Activated CD4-positive, alpha-beta T cell treated with anti-CD3 and anti-CD28 coated beads, Interleukin-2, amount 10 ng/mL, durations not matched to agents 24 days and 14 days (primary cell): Measurements from ENCODE around the gene SIRT2. TPM values are rescaled to one million over a fixed set of nuclear protein-coding genes. Genes with fewer than 3 reads are reported as not detected.

ENCODE experiments used
- DNase-seq: peaks from one replicate; pipeline ENCODE4 v3.0.0; 2022
- H3K27ac Mint-ChIP-seq: one replicate; pipeline ENCODE4 v1.8.0; 2022; ENCODE audit warnings: mild to moderate bottlenecking, mixed read lengths
- H3K27me3 Mint-ChIP-seq: one replicate; pipeline ENCODE4 v1.8.0; 2022; ENCODE audit warnings: mixed read lengths
- H3K36me3 Mint-ChIP-seq: one replicate; pipeline ENCODE4 v1.8.0; 2022; ENCODE audit warnings: low read depth, mild to moderate bottlenecking, mixed read lengths
- H3K4me1 Mint-ChIP-seq: one replicate; pipeline ENCODE4 v1.8.0; 2021; ENCODE audit warnings: mixed read lengths
- H3K4me3 Mint-ChIP-seq: one replicate; pipeline ENCODE4 v1.8.0; 2022; ENCODE audit warnings: mild to moderate bottlenecking, moderate library complexity, mixed read lengths
- H3K9me3 Mint-ChIP-seq: one replicate; pipeline ENCODE4 v1.8.0; 2021; ENCODE audit warnings: mixed read lengths
- intact Hi-C: fragments of 100-400 bp; cut with micrococcal nuclease; formaldehyde crosslinking; loops from one replicate; pipeline ENCODE4 v1.15.1; 2023
- total RNA-seq: library from RNA; stranded (reverse); gene quantifications from 2 replicates; pipeline ENCODE4 v1.2.3, GENCODE V29; 2022

SIRT2 gene
- total RNA-seq, 1 donor from 2014 or later = 30.1 TPM

GRCh38 chr19:38845374-38846024, 53.9 kb downstream of the SIRT2 start:
- Mint-ChIP-seq H3K9me3 (no peaks in the 10 kb centered on the region), H3K4me3 (peak overlapping the region; percentile 50), H3K4me1 (peaks cover 57% of the 10 kb centered on the region), H3K36me3 (peaks cover 82% of the 10 kb centered on the region), H3K27ac (peak overlapping the region; percentile 82), H3K27me3 (no peaks in the 10 kb centered on the region)
- intact Hi-C loops = no loop called here
- DNase-seq = peak; percentile 57

- H3K4me1 Mint-ChIP-seq = peaks cover 62% of the 10 kb centered on the region
- no peak for DNase-seq
- H3K9me3 Mint-ChIP-seq = no peaks in the 10 kb centered on the region
- peaks cover 93% of the 10 kb centered on the region for H3K36me3 Mint-ChIP-seq
- H3K27me3 Mint-ChIP-seq = no peaks in the 10 kb centered on the region
- H3K27ac Mint-ChIP-seq = peak overlapping the region; percentile 95
- intact Hi-C loops = no loop called here
- H3K4me3 Mint-ChIP-seq = peak overlapping the region; percentile 82
These were observed 55.2 kb downstream of the SIRT2 start for GRCh38 chr19:38844093-38844686.

- no peaks in the 10 kb centered on the region for H3K27me3 Mint-ChIP-seq
- no peak for DNase-seq
- peak overlapping the region; percentile 95 for H3K27ac Mint-ChIP-seq
- no peaks in the 10 kb centered on the region for H3K9me3 Mint-ChIP-seq
- H3K4me3 Mint-ChIP-seq = peak overlapping the region; percentile 82
- H3K4me1 Mint-ChIP-seq = peaks cover 64% of the 10 kb centered on the region
- peaks cover 93% of the 10 kb centered on the region for H3K36me3 Mint-ChIP-seq
- intact Hi-C loops = no loop called here
These were observed 56.2 kb downstream of the SIRT2 start for GRCh38 chr19:38843175-38843758.

GRCh38 chr19:38842439-38843174, 56.8 kb downstream of the SIRT2 start:
- intact Hi-C loops = loop anchor here (1.0 kb wide), 1 partner anchor 11 kb away; the partner anchor contains the start of gene ECH1
- DNase-seq = peak; percentile 91
- Mint-ChIP-seq H3K4me3 (peak overlapping the region; percentile 82), H3K4me1 (peaks cover 60% of the 10 kb centered on the region), H3K27ac (peak overlapping the region; percentile 95), H3K9me3 (no peaks in the 10 kb centered on the region), H3K27me3 (no peaks in the 10 kb centered on the region), H3K36me3 (peaks cover 91% of the 10 kb centered on the region)

GRCh38 chr19:38841787-38842438, 57.5 kb downstream of the SIRT2 start:
- H3K27me3 Mint-ChIP-seq = no peaks in the 10 kb centered on the region
- intact Hi-C loops = loop anchor here (1.0 kb wide), 1 partner anchor 11 kb away; the partner anchor contains the start of gene ECH1
- peak overlapping the region; percentile 95 for H3K27ac Mint-ChIP-seq
- peaks cover 60% of the 10 kb centered on the region for H3K4me1 Mint-ChIP-seq
- H3K36me3 Mint-ChIP-seq = peaks cover 90% of the 10 kb centered on the region
- H3K4me3 Mint-ChIP-seq = peak overlapping the region; percentile 82
- DNase-seq = peak; percentile 84
- H3K9me3 Mint-ChIP-seq = no peaks in the 10 kb centered on the region

DNA sequence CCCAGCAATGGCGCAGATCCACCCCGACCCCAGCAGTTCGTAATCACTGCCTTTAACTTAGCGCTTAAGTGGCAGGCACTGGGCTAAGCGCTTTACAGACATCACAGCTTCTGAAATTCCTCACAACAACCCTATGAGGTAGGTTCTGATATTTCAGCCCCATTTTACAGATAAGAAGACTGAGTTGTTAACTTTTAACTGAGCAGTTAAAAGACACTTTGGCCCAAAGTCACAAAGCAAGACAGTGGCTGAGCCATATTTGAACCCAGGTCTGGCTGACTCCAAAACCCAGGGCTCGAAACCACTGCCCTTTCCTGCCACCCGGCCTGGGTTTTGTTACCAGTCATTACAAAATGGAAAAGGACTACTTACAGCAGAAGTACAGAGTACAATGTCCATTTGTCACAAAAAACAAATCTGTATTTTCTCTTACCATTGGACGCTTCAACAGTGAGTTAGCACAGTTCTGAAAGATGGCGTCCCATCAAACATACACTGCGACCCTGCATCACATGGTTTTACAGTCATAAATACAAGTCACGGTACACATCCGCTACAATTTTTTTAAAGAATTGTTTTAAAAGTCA, 58.1 kb downstream of the SIRT2 start:
- intact Hi-C loops = no loop called here
- H3K4me1 Mint-ChIP-seq = peaks cover 58% of the 10 kb centered on the region
- H3K27ac Mint-ChIP-seq = peak overlapping the region; percentile 74
- H3K36me3 Mint-ChIP-seq = peaks cover 92% of the 10 kb centered on the region
- no peaks in the 10 kb centered on the region for H3K27me3 Mint-ChIP-seq
- DNase-seq = no peak
- H3K4me3 Mint-ChIP-seq = peak overlapping the region; percentile 82
- no peaks in the 10 kb centered on the region for H3K9me3 Mint-ChIP-seq

DNA sequence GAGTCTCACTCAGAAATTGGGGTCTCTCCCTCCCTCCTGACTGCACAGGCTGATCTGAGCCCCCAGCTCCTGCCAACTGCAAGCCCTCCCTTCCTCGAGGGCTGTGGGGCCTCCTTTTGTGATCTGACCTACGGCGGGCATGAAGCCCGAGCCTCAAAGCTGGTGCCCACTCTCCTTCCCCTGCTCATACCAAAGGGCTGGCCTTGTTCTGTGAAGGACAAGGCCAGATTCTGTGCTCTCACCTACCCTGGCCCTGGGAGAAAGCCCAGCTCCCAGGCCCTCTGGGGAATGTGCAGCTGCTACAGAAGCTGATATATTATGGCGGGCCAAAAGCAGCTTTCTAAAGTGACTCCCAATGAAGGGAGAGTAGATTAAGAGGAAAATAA, 58.8 kb downstream of the SIRT2 start:
- H3K27ac Mint-ChIP-seq = peak overlapping the region; percentile 74
- DNase-seq = no peak
- H3K4me3 Mint-ChIP-seq = peak overlapping the region; percentile 82
- intact Hi-C loops = no loop called here
- no peaks in the 10 kb centered on the region for H3K9me3 Mint-ChIP-seq
- H3K36me3 Mint-ChIP-seq = peaks cover 92% of the 10 kb centered on the region
- no peaks in the 10 kb centered on the region for H3K27me3 Mint-ChIP-seq
- peaks cover 56% of the 10 kb centered on the region for H3K4me1 Mint-ChIP-seq

DNA sequence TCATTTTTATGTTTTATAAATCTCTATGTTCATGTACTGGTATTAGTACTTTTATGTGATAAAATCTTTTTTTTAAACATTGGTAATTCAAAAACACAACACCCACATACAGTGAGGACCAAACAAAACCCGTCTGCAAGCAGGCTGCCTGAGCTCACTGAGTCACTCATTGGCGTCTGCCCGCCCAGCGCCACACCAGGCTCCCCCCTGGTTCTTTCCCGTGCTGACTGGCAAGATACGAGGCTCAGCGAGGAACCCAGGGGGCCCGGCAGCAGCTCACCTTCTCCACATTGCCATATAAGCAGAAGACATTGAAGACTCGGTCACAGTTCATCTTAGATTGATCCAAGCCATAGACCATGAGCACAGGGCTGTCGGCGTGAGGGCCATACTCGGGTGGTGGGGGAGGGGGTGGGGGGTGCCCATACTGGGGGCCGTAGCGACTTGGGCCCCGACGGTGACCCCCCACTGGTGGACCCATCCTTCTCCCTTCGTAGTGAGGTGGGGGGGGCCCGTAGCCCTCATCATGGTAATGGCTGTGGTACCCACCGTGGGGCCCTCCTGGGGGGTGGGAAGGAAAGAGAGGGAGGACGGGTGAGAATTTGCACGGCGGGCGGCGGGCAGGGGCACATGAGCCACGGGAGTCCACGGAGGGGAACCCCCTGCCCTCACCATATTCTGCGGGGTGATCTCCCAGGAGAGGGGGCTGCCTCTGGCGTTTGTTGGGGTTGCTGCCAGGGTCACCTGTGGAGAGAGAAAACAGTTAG, 59.4 kb downstream of the SIRT2 start:
- no peaks in the 10 kb centered on the region for H3K27me3 Mint-ChIP-seq
- DNase-seq = no peak
- peak overlapping the region; percentile 52 for H3K4me3 Mint-ChIP-seq
- intact Hi-C loops = no loop called here
- peak overlapping the region; percentile 77 for H3K27ac Mint-ChIP-seq
- peaks cover 53% of the 10 kb centered on the region for H3K4me1 Mint-ChIP-seq
- no peaks in the 10 kb centered on the region for H3K9me3 Mint-ChIP-seq
- peaks cover 91% of the 10 kb centered on the region for H3K36me3 Mint-ChIP-seq

GRCh38 chr19:38838986-38839761, 60.2 kb downstream of the SIRT2 start:
- Mint-ChIP-seq H3K4me1 (peaks cover 48% of the 10 kb centered on the region), H3K36me3 (peaks cover 84% of the 10 kb centered on the region), H3K9me3 (no peaks in the 10 kb centered on the region), H3K27me3 (no peaks in the 10 kb centered on the region), H3K4me3 (peak overlapping the region; percentile 16), H3K27ac (peak overlapping the region; percentile 85)
- no peak for DNase-seq
- intact Hi-C loops = no loop called here

DNA sequence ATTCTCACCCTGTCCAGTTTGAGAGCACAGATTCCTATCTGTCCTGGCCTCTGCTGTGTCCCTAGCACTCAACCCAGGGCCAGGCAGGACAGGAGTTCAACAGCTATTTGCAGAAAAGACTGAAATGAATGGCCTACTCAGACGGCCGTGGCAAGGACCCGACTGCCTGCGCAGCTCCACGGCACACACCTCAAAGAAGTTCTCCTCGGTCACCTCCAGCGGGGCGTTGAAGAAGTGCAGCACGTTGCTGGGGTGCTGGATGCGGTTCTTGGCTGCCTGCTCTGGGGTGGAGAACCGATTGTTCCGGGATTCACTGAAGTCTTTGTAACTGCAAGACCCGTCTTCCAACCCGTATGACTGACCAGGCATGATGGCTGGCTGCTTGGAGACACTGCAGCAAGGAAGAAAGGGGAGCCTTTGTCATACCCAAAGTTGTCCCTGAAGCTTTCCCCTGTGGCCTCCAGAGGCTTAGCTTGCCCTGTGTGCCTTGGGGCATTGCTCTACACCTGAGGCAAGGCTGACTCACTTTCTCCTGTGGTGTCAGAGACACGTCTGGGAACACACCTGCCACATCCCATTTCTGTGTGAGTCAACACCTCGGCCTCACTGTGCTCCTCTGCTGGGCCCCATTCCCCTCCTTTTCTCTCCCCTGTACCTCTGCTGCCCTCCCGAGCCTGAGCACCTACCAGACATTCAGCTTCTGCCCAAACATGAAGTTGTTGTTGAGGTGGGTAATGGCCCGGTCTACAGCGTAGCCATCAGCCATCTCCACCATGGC, 61.0 kb downstream of the SIRT2 start:
- no peaks in the 10 kb centered on the region for H3K9me3 Mint-ChIP-seq
- intact Hi-C loops = no loop called here
- peaks cover 77% of the 10 kb centered on the region for H3K36me3 Mint-ChIP-seq
- peak overlapping the region; percentile 85 for H3K27ac Mint-ChIP-seq
- no peaks in the 10 kb centered on the region for H3K27me3 Mint-ChIP-seq
- H3K4me3 Mint-ChIP-seq = peak overlapping the region; percentile 28
- H3K4me1 Mint-ChIP-seq = peaks cover 41% of the 10 kb centered on the region
- DNase-seq = no peak

DNA sequence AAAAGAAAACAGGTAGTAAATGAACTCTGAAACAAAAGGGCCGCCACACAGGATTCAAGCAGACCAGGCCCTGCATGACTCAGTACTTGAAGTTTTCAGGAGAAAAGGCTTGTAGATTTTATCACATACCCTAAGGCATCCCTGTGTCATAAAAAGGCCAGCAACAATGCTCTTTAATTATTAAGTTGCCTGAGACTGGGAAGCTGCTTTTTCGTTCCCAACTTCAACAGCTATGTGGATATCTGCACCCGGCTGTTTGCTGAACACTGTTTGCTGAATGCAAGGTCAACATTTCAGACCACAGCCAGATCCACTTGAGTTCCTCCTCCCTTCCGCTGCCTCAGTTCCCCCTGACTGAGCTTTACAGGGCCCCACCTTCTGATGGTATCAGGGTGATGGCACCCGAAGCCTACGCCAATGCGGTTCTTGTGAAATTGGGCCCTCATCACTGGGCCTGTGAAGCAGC, 61.7 kb downstream of the SIRT2 start:
- Mint-ChIP-seq H3K4me1 (peaks cover 34% of the 10 kb centered on the region), H3K9me3 (no peaks in the 10 kb centered on the region), H3K4me3 (no peak overlapping the region), H3K36me3 (peaks cover 69% of the 10 kb centered on the region), H3K27ac (peak overlapping the region; percentile 48), H3K27me3 (no peaks in the 10 kb centered on the region)
- intact Hi-C loops = no loop called here
- DNase-seq = no peak
